Measurements from ENCODE around the gene AKR1E2. TPM values are rescaled to one million over a fixed set of nuclear protein-coding genes. Genes with fewer than 3 reads are reported as not detected.

The AKR1E2 gene
- total and polyA plus RNA-seq, 9 of the 15 experiments (the other 6 are each of a cell fraction or from before 2014, with no cell fraction given) = 4.2 to 16.6 (median 9.8) TPM

- peak in 1 of 3 experiments; percentile 66; a peak in 1 of 6 replicates for TF ChIP-seq ZBTB11 (CRISPR knock-in tag; IDR thresholded peaks at IDR 0.05)
- peak; percentile 68 for TF ChIP-seq ATF7 (IDR thresholded peaks at IDR 0.05)
- TF ChIP-seq, protein P1, sequence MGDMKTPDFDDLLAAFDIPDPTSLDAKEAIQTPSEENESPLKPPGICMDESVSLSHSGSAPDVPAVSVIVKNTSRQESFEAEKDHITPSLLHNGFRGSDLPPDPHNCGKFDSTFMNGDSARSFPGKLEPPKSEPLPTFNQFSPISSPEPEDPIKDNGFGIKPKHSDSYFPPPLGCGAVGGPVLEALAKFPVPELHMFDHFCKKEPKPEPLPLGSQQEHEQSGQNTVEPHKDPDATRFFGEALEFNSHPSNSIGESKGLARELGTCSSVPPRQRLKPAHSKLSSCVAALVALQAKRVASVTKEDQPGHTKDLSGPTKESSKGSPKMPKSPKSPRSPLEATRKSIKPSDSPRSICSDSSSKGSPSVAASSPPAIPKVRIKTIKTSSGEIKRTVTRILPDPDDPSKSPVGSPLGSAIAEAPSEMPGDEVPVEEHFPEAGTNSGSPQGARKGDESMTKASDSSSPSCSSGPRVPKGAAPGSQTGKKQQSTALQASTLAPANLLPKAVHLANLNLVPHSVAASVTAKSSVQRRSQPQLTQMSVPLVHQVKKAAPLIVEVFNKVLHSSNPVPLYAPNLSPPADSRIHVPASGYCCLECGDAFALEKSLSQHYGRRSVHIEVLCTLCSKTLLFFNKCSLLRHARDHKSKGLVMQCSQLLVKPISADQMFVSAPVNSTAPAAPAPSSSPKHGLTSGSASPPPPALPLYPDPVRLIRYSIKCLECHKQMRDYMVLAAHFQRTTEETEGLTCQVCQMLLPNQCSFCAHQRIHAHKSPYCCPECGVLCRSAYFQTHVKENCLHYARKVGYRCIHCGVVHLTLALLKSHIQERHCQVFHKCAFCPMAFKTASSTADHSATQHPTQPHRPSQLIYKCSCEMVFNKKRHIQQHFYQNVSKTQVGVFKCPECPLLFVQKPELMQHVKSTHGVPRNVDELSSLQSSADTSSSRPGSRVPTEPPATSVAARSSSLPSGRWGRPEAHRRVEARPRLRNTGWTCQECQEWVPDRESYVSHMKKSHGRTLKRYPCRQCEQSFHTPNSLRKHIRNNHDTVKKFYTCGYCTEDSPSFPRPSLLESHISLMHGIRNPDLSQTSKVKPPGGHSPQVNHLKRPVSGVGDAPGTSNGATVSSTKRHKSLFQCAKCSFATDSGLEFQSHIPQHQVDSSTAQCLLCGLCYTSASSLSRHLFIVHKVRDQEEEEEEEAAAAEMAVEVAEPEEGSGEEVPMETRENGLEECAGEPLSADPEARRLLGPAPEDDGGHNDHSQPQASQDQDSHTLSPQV (IDR thresholded peaks at IDR 0.05) = peak; percentile 88
- TF ChIP-seq SNIP1 (IDR thresholded peaks at IDR 0.05; ENCODE audit: low read depth) = no peak
- peak in 1 of 2 experiments; percentile 64; a peak in 2 of 4 replicates for TF ChIP-seq MNT (conservative IDR thresholded peaks at IDR 0.05)
- no peak for TF ChIP-seq ZNF79 (CRISPR knock-in tag; IDR thresholded peaks at IDR 0.05; ENCODE audit: low read depth)
- no peak; the same call in 1 of the 2 replicates for TF ChIP-seq DDX20 (tag; IDR thresholded peaks at IDR 0.05; ENCODE audit: low read depth)
- no peak for TF ChIP-seq ZNF184 (CRISPR knock-in tag; IDR thresholded peaks at IDR 0.05)
- TF ChIP-seq CHD4 (IDR thresholded peaks at IDR 0.05; ENCODE audit: insufficient read depth, insufficient replicate concordance, low read depth, low read length, poor library complexity, severe bottlenecking) = peak; percentile 19
- TF ChIP-seq ID3 (CRISPR knock-in tag; IDR thresholded peaks at IDR 0.05) = no peak
- TF ChIP-seq ID3 (tag; IDR thresholded peaks at IDR 0.05) = peak; percentile 49; the same call in 1 of the 2 replicates
- no peak for TF ChIP-seq ZNF143 (CRISPR knock-in tag; IDR thresholded peaks at IDR 0.05)
- TF ChIP-seq HNRNPH1 (optimal IDR thresholded peaks at IDR 0.05; ENCODE audit: low read depth, low read length) = no peak
- TF ChIP-seq, protein P2, sequence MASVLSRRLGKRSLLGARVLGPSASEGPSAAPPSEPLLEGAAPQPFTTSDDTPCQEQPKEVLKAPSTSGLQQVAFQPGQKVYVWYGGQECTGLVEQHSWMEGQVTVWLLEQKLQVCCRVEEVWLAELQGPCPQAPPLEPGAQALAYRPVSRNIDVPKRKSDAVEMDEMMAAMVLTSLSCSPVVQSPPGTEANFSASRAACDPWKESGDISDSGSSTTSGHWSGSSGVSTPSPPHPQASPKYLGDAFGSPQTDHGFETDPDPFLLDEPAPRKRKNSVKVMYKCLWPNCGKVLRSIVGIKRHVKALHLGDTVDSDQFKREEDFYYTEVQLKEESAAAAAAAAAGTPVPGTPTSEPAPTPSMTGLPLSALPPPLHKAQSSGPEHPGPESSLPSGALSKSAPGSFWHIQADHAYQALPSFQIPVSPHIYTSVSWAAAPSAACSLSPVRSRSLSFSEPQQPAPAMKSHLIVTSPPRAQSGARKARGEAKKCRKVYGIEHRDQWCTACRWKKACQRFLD (CRISPR knock-in tag; IDR thresholded peaks at IDR 0.05) = peak; percentile 64; the same call in 1 of the 2 replicates
Observed at GRCh38 chr10:4848356-4849041, 22.5 kb downstream of the AKR1E2 start (continued).
